Measurements from ENCODE around the gene GOLGA6D.
"Not testable (repeated sequence)": the region's sequence is repeated elsewhere in the genome, so short reads cannot be mapped to it uniquely, and the experiment has no call there.

GOLGA6D gene

GRCh38 chr15:75306188-75306587 is 23.6 kb downstream of the GOLGA6D start:
- Histone ChIP-seq H3K36me3 (ENCODE audit: control insufficient read depth, low read length) (no peaks in the 10 kb centered on the region), H3K27ac (ENCODE audit: low read depth, low read length) (no peak overlapping the region), H3K9me3 (ENCODE audit: control insufficient read depth, insufficient read depth, low read length) (no peaks in the 10 kb centered on the region), H4K20me1 (ENCODE audit: control insufficient read depth, insufficient read depth, low read depth, low read length) (no peaks in the 10 kb centered on the region), H3K79me2 (ENCODE audit: control insufficient read depth, low read length) (no peaks in the 10 kb centered on the region), H3F3A (ENCODE audit: control insufficient read depth, insufficient read depth) (no peaks in the 10 kb centered on the region), H3K4me3 (ENCODE audit: low read length) (no peak overlapping the region), H3K4me2 (ENCODE audit: low read length) (no peak overlapping the region), H3K4me1 (ENCODE audit: control insufficient read depth, low read length) (no peaks in the 10 kb centered on the region), H3K9me2 (replicated peaks; ENCODE audit: control insufficient read depth, low read length) (no peaks in the 10 kb centered on the region), H3K27me3 (ENCODE audit: control insufficient read depth, low read length) (peaks cover 43% of the 10 kb centered on the region)
- TF ChIP-seq EZH2phosphoT487 (IDR thresholded peaks at IDR 0.05; ENCODE audit: borderline replicate concordance, low read length) = no peak

DNA sequence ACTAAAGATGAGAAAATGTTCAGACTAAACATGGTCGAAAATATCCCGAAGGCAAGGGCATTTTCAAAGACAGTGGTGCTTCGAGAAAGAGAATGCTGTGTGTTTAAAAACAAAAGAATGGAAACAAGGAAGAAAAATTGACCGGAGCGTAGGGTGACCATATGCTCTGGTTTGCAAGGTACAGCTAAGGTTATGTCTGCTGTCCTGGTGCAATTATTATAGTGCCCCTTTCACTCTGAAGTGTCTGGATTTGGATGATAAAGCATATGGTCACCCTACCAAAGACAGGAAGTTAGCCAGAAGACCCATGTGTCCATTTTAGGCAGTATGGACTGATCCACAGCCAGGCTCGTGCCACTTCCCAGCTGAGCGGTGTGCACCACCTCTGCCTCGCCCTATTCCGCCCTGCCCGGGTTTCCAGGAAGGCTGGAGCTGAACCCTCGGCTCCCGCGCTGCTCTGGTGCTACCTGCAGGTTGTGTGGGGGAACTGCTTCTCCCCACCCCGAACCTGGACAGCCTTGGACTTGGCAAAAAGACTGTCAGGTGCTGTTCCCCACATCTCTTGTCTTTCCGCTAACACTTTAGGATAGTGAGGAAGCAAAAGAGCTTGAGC is 25.2 kb downstream of the GOLGA6D start:
- H3K36me3 ChIP-seq (ENCODE audit: control insufficient read depth, low read length) = no peaks in the 10 kb centered on the region
- H3K9me2 ChIP-seq (replicated peaks; ENCODE audit: control insufficient read depth, low read length) = no peaks in the 10 kb centered on the region
- H3K9me3 ChIP-seq (ENCODE audit: control insufficient read depth, insufficient read depth, low read length) = no peaks in the 10 kb centered on the region
- no peak overlapping the region for H3K27ac ChIP-seq (ENCODE audit: low read depth, low read length)
- H3K79me2 ChIP-seq (ENCODE audit: control insufficient read depth, low read length) = no peaks in the 10 kb centered on the region
- TF ChIP-seq, protein P1, sequence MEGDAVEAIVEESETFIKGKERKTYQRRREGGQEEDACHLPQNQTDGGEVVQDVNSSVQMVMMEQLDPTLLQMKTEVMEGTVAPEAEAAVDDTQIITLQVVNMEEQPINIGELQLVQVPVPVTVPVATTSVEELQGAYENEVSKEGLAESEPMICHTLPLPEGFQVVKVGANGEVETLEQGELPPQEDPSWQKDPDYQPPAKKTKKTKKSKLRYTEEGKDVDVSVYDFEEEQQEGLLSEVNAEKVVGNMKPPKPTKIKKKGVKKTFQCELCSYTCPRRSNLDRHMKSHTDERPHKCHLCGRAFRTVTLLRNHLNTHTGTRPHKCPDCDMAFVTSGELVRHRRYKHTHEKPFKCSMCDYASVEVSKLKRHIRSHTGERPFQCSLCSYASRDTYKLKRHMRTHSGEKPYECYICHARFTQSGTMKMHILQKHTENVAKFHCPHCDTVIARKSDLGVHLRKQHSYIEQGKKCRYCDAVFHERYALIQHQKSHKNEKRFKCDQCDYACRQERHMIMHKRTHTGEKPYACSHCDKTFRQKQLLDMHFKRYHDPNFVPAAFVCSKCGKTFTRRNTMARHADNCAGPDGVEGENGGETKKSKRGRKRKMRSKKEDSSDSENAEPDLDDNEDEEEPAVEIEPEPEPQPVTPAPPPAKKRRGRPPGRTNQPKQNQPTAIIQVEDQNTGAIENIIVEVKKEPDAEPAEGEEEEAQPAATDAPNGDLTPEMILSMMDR (IDR thresholded peaks at IDR 0.05; ENCODE audit: low read depth, low read length, poor library complexity, severe bottlenecking) = peak; percentile 38
- no peak for TF ChIP-seq EZH2phosphoT487 (IDR thresholded peaks at IDR 0.05; ENCODE audit: borderline replicate concordance, low read length)
- no peaks in the 10 kb centered on the region for H3F3A ChIP-seq (ENCODE audit: control insufficient read depth, insufficient read depth)
- no peak overlapping the region for H3K4me2 ChIP-seq (ENCODE audit: low read length)
- no peaks in the 10 kb centered on the region for H3K4me1 ChIP-seq (ENCODE audit: control insufficient read depth, low read length)
- peaks cover 43% of the 10 kb centered on the region for H3K27me3 ChIP-seq (ENCODE audit: control insufficient read depth, low read length)
- no peak overlapping the region for H3K4me3 ChIP-seq (ENCODE audit: low read length)
- H4K20me1 ChIP-seq (ENCODE audit: control insufficient read depth, insufficient read depth, low read depth, low read length) = no peaks in the 10 kb centered on the region

DNA sequence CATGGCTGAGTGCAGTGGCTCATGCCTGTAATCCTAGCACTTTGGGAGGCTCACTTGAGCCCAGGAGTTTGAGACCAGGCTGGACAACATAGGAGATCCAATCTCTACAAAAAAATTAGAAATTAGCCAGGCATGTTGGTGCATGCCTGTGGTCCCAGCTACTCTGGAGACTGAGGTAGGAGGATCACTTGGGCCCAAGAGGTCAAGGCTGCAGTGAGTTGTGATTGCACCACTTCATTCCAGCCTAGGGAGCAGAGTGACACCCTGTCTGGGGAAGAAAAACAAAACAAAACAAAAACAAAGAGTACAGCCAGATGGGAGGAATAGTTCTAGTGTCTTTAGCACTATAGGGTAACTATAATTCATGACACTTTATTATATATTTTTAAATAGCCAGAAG is 27.1 kb downstream of the GOLGA6D start:
- H4K20me1 ChIP-seq (ENCODE audit: control insufficient read depth, insufficient read depth, low read depth, low read length) = no peaks in the 10 kb centered on the region

GRCh38 chr15:75312548-75312947 is 29.9 kb downstream of the GOLGA6D start:
- not testable (repeated sequence) for H3K4me3 ChIP-seq (ENCODE audit: low read length); H3F3A ChIP-seq (ENCODE audit: control insufficient read depth, insufficient read depth); H3K4me2 ChIP-seq (ENCODE audit: low read length); H3K9me3 ChIP-seq (ENCODE audit: control insufficient read depth, insufficient read depth, low read length); H3K36me3 ChIP-seq (ENCODE audit: control insufficient read depth, low read length); H3K27ac ChIP-seq (ENCODE audit: low read depth, low read length); H3K79me2 ChIP-seq (ENCODE audit: control insufficient read depth, low read length); H4K20me1 ChIP-seq (ENCODE audit: control insufficient read depth, insufficient read depth, low read depth, low read length); H3K4me1 ChIP-seq (ENCODE audit: control insufficient read depth, low read length); H3K9me2 ChIP-seq (replicated peaks; ENCODE audit: control insufficient read depth, low read length)
- peaks cover 18% of the 10 kb centered on the region for H3K27me3 ChIP-seq (ENCODE audit: control insufficient read depth, low read length)

More for the DNA sequence above, 27.1 kb downstream of the GOLGA6D start:
- Histone ChIP-seq H3K9me3 (ENCODE audit: control insufficient read depth, insufficient read depth, low read length) (no peaks in the 10 kb centered on the region), H3K4me1 (ENCODE audit: control insufficient read depth, low read length) (no peaks in the 10 kb centered on the region), H3K4me2 (ENCODE audit: low read length) (no peak overlapping the region), H3K36me3 (ENCODE audit: control insufficient read depth, low read length) (no peaks in the 10 kb centered on the region), H3K27ac (ENCODE audit: low read depth, low read length) (no peak overlapping the region), H3F3A (ENCODE audit: control insufficient read depth, insufficient read depth) (no peaks in the 10 kb centered on the region), H3K4me3 (ENCODE audit: low read length) (no peak overlapping the region), H3K27me3 (ENCODE audit: control insufficient read depth, low read length) (peaks cover 32% of the 10 kb centered on the region), H3K9me2 (replicated peaks; ENCODE audit: control insufficient read depth, low read length) (no peaks in the 10 kb centered on the region), H3K79me2 (ENCODE audit: control insufficient read depth, low read length) (no peaks in the 10 kb centered on the region)
- no peak for TF ChIP-seq EZH2phosphoT487 (IDR thresholded peaks at IDR 0.05; ENCODE audit: borderline replicate concordance, low read length)
- TF ChIP-seq, protein P1 (IDR thresholded peaks at IDR 0.05; ENCODE audit: low read depth, low read length, poor library complexity, severe bottlenecking) = no peak

Data from DOHH2 (cell line).